GM21619 (cell line): ENCODE measurements around the gene EVPL.

ENCODE experiments used
- ATAC-seq: cut with Tn5 transposase; IDR thresholded peaks from one replicate; pipeline ENCODE4 v1.9.1; 2021; ENCODE audit not compliant: unreplicated experiment

Gene EVPL

DNA sequence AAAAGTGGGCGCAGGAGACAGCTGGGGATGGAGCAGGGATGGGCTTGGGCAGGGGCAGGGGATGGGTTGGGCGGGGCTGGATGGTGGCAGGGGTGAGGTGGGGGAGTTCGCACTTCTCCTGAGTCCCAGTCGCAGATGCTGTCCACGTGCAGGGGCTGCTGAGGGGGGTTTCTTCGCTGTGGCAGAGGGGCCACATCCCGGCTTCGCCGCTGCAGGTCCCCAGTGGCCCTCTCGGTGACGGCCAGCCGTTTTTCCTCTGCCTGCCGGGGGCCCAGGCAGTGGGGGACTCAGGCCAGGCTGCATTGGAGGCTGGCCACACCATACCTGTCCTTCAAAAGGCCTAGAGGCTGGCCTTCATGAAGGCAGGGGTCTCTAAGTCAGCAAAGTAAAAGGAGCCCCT lies 8.3 kb downstream of the EVPL start:
- ATAC-seq: no peak

DNA sequence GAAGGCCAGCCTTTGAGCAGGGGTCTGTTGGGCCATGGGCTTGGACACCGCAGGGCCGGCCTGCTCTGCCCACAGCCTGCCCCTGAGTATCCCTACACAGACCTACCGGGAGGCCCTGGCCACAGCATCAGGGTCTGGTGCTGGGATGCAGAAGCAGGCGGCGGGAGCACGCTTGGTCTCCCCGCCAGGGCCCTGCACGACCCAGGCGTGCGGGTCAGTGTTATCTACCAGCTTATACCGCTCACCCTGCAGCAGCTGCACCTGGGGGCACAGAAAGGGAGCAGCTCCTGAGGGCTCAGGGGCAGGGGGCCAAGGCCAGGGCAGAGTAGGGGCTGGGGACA lies 8.8 kb downstream of the EVPL start:
- ATAC-seq: no peak

GRCh38 chr17:76017481-76018339 lies 9.4 kb downstream of the EVPL start:
- no peak for ATAC-seq

DNA sequence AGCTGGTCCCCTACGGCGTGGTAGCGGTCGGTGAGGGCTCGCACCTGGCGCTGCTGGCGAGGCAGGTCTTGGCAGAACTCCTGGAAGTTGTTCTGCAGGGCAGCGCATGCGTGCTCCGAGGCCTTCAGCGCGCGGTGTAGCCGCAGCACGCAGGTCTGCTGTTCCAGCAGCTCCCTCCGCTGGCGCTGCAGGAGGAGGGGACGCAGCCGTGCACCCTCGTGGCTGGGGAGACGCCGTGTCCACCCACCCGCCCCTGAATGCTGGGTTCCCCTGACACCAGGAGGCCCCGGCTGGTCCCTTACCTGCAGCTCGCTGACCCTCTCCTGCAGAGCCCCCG lies 12.2 kb downstream of the EVPL start:
- no peak for ATAC-seq

- no peak for ATAC-seq
Measured at GRCh38 chr17:76014100-76014924, 12.8 kb downstream of the EVPL start.

DNA sequence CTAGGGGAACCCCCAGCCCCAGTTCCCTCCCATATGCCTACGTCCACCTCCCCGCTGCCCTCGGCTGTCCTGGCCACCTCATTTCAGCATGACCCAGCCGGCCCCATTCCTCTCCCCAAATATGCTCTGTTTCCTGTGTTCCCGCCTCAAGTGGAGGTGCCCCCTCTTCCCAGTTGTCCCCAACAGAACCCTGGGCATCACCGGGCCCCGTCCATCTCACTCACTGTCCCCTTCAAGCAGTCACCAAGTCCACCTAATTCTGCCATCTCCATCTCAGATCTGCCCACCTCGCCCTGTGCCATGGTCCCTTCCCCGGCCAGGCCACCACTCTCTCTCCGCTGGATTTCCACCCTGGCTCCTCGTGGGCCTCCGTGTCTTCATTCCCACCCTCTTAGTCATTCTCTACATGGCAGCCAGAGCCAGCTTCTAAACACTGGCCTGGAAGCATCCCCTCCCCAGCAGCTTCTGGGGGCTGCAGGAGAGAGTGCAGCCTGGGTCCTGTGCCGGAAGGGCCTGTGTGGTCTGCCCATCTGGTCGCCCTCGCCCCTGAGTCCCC lies 13.7 kb downstream of the EVPL start:
- ATAC-seq: no peak

GRCh38 chr17:76011951-76012350 lies 15.2 kb downstream of the EVPL start:
- ATAC-seq: no peak

GRCh38 chr17:76009969-76010661 lies 17.0 kb downstream of the EVPL start:
- no peak for ATAC-seq

DNA sequence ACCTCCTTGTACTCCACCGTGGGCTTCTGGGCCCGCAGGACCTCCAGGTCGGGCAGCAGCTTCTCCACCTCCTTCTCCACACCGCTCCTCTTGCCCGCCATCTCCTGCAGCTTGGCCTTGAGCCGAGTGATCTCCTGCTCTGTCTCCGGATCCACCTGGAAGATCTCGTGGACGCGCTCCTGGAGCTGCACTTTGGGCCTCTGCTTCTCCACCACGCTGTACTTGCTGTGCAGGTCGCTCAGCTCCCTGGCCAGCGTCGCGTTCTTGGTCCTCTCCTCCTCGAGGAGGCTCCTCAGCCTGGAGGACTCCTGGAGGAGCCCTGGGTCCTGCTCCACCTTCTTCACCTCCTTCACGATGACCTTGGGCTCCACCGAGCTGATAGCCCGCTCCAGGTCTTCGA lies 17.7 kb downstream of the EVPL start:
- no peak for ATAC-seq

- no peak for ATAC-seq
Measured at GRCh38 chr17:76008630-76009425, 18.3 kb downstream of the EVPL start.

DNA sequence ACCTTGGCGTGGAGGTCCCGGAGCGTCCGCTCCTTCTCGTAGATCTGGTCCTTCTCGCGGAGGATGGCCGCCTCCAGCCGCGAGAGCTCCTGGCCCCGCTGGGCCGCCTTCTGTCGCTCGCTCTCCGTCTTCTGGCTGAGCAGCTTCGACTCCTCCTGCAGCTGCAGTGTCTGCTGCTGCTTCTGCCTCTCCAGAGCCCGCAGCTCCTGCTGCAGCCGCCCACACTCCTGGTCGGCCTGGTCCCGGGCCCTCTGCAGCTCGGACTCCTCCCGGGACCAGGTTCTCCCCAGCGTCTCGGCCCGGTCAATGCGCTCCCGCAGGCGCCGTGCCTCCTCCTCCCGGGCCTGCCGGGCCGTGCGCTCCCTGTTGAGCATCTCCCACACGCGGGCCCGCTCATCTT lies 18.9 kb downstream of the EVPL start:
- ATAC-seq: no peak

GRCh38 chr17:76007850-76008165 lies 19.3 kb downstream of the EVPL start:
- ATAC-seq: no peak

DNA sequence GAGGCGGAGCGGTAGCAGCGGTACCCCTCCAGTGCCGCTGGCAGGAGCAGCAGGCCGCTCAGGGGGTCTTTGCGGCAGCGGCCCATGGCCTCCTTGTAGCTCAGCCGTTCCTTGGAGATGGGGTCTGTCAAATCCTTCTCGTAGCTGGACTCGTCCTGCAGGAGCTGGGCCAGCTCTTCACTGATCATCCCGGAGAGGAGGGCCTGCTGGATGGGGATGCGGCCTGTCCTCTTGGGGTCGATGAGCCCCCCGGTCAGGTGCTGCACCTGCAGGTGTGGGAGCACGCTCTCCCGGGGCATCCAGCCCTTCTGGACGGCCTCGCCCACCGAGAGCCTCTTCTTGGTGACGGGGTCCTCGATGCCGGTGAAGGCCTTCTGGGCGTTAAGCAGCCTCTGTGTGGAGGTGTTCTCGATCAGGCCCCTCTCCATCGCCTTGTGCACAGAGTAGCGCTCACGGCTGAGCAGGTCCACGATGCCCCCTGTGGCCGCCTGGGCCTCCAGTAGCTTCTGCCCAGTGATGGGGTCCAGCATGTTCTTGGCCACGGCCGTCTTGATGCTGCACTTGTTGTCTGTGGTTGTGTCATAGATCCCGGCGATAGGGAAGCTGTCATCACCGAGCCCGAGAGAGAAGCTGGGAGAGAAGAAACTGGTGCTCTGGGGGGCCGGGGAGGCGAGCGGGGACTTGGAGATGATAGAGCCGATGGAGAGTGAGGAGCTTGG lies 19.8 kb downstream of the EVPL start:
- ATAC-seq: no peak

DNA sequence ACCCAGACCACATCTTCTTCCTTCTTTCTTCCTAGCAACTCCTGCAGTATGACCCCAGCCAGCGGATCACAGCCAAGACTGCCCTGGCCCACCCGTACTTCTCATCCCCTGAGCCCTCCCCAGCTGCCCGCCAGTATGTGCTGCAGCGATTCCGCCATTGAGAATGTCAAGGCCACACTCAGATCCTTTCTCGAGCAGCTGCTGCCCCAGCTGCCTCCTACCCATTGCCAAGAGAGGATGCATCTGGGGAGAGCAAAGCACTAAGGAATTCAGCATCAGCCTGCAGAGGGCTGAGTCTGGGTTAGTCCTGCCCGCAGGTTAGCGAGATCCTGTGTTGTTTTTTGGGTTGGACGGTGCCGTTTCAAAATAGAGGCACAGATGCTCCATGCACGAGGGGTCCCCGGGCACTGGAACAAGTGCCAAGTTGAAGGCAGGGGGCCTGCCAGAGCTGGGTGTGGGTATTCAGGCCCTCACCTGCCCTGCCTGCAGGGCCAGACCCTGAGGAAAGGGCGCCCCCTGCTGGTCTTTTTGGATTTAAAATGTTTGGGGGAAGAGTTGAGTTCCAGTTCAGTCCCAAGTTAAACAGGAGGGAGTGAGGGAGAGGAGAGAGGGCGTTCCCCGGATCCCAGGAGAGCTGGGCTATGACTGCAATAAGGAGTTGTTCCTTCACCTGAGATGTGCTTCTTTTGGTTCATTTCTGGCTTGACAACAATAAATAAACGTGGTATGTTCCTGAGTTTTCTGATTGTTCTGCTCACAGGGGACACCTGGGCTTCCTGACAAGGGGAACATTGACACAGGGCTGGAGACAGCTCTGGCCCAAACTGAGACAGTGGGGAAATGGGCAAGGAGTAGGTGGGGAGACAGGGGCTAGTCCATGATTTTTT lies 21.6 kb downstream of the EVPL start:
- ATAC-seq: no peak

DNA sequence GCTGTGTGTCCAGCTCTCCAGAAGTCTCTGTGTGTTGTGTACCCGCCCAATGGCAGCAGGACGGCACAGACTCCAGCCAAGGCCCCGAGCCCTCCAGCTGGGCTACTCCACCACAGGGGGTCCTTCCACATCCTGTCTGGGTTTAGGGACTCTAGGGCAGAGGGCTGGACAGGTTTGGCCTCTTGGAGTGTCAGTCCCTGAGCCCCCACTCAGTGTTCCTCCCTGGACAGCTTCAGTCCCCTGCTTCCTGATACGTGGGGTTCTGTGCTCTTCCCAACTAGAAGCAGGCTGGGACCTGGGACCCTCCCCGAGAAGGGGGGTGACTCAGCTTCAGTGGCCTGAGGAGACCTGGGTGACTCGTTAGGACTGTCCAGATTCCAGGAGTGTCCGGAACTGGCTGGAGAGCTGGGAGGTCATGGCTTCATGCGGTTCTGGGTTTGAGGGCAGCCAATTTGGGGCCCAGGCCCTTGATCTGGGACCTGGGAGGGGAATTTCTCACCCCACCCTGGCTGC lies 22.3 kb downstream of the EVPL start:
- no peak for ATAC-seq

DNA sequence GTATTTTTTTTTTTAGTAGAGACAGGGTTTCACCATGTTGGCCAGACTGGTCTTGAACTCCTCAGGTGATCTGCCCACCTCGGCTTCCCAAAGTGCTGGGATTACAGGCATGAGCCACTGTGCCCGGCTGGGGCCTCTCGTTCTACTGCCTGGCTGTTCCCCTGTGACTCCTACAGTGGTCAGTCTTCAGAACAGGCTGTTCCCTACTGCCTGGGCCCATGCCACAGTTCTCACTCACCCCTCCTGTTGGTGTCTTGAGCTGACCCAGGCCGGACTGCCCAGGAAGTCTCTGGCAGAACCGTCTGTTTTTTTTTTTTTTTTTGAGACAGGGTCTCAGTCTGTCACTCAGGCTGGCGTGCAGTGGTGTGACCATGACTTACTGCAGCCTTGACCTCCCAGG lies 23.2 kb downstream of the EVPL start:
- no peak for ATAC-seq

DNA sequence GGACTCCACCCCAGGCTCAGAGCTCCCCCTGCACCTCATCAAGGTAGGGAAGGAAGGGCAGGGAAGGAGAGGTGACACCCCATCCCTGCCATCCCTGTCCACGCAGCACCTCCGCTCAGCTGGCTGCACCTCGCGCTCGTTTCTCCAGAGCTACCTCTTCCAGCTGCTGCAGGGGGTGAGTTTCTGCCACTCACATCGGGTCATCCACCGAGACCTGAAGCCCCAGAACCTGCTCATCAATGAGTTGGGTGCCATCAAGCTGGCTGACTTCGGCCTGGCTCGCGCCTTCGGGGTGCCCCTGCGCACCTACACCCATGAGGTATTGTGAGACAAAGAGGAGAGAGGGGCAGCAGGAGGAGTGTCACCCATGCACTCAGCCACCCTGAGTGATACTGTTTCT lies 25.0 kb downstream of the EVPL start:
- ATAC-seq: no peak

DNA sequence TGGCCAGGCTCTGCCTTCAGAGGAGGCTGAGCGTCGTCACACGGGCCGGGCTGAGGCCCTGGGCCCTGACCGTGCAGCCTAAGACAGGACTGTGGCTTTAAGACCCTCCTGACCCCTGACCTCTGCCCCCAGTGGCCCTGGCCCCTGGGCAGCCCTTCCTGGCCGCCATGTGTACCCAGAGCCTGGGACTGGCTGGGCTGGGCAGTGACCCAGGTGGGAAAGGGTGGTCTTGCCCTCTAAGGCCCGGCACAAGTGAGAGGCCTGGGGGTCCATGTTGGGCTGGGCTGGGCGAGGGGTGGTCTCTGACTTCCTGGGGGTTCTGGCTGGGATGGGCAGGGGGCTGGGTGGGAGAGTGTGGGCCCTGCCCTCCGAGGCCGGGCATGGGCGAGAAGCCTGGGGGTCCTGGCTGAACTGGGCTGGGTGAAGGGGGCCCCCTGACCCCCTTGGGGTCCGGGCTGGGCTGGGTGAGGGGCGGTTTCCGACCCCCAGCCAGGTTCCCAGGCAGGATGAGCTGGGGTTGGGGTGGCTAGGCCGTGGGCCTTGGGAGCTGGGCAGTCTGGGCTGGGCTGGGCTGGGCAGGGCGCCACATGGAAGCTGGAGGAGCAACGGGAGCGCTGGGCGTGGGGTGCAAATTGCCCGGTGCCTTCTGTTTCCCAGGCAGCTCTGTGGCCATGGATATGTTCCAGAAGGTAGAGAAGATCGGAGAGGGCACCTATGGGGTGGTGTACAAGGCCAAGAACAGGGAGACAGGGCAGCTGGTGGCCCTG lies 26.2 kb downstream of the EVPL start, which contains the start of gene CDK3:
CDK3 (plus strand) TSS at position 101 of the 767 bp plus-strand sequence; CDS start at position 672, 571 bp downstream.
- ATAC-seq: no peak
